Smooth muscle cell (in vitro differentiated cells): ENCODE measurements around the gene PRCP. TPM values are rescaled to one million over a fixed set of nuclear protein-coding genes. Genes with fewer than 3 reads are reported as not detected.

Experiments used
- DNase-seq: peaks from one replicate; lab custom pipeline; 2025; ENCODE audit not compliant: unreplicated experiment; lab: John Stamatoyannopoulos, UW
- H2AFZ ChIP-seq: fragments of 200-600 bp; sonication (generic); 2 replicates; pipeline ENCODE4 v1.6.0; 2016; ENCODE audit warnings: antibody characterized with exemption, low read depth, mild to moderate bottlenecking
- H3F3A ChIP-seq: fragments of 200-600 bp; sonication (generic); 2 replicates; pipeline ENCODE4 v1.6.0; 2017; ENCODE audit warnings: antibody characterized with exemption, low read depth
- H3K27ac ChIP-seq: fragments of 200-600 bp; sonication (generic); 2 replicates; pipeline ENCODE4 v1.5.1; 2016; ENCODE audit warnings: low read depth, mild to moderate bottlenecking
- H3K27me3 ChIP-seq: fragments of 200-600 bp; sonication (generic); 2 replicates; pipeline ENCODE4 v1.6.1; 2016; ENCODE audit warnings: low read depth, mild to moderate bottlenecking
- H3K36me3 ChIP-seq: fragments of 200-600 bp; sonication (generic); 2 replicates; pipeline ENCODE4 v1.5.1; 2016; ENCODE audit warnings: low read depth
- H3K4me1 ChIP-seq: fragments of 200-600 bp; sonication (generic); 2 replicates; pipeline ENCODE4 v1.5.1; 2016; ENCODE audit warnings: low read depth
- H3K4me2 ChIP-seq: fragments of 200-600 bp; sonication (generic); 2 replicates; pipeline ENCODE4 v1.6.0; 2016; ENCODE audit warnings: mild to moderate bottlenecking
- H3K4me3 ChIP-seq: fragments of 200-600 bp; sonication (generic); 2 replicates; pipeline ENCODE4 v1.5.1; 2016; ENCODE audit warnings: mild to moderate bottlenecking
- H3K79me2 ChIP-seq: fragments of 200-600 bp; sonication (generic); 2 replicates; pipeline ENCODE4 v1.6.0; 2016; ENCODE audit warnings: low read depth, mild to moderate bottlenecking
- H3K9ac ChIP-seq: fragments of 200-600 bp; sonication (generic); 2 replicates; pipeline ENCODE4 v1.6.0; 2016; ENCODE audit warnings: low read depth
- H3K9me3 ChIP-seq: fragments of 200-600 bp; sonication (generic); replicated peaks from 2 replicates; pipeline ENCODE4 v1.5.1; 2016; ENCODE audit warnings: low read depth
- H4K20me1 ChIP-seq: fragments of 200-600 bp; sonication (generic); 2 replicates; pipeline ENCODE4 v1.6.0; 2016; ENCODE audit warnings: low read depth
- WGBS: methylation state at CpG from one replicate; pipeline ENCODE4 v1.1.7; 2016; ENCODE audit warnings: low lambda C conversion rate; 5-methylcytosine and 5-hydroxymethylcytosine counted together
- polyA plus RNA-seq: library from polyadenylated mRNA; unstranded; fragments of >200 nt; fragmentation: Nextera tagmentation; extraction: Ambion mirVana; gene quantifications from 2 replicates; pipeline ENCODE4 v1.2.1, GENCODE V29; 2016
- total RNA-seq: library from RNA; depleted of rRNA; stranded (reverse); fragments of >200 nt; gene quantifications from 2 replicates; pipeline ENCODE4 v1.2.3, GENCODE V29; 2014
- TF ChIP-seq, protein P1 (sequence below): fragments of 200-600 bp; sonication (generic); IDR thresholded peaks from 2 replicates; pipeline ENCODE4 v1.5.1; 2017; ENCODE audit warnings: borderline replicate concordance, mild to moderate bottlenecking, antibody characterized with exemption; ENCODE audit not compliant: insufficient read depth, poor library complexity, severe bottlenecking

PRCP gene
- total and polyA plus RNA-seq, 2 experiments from 2014 or later, result 78.8 to 84.0 TPM

GRCh38 chr11:82937554-82937953 lies 37.3 kb upstream of the PRCP start:
- Histone ChIP-seq H3K4me1 (no peaks in the 10 kb centered on the region), H3K27me3 (no peaks in the 10 kb centered on the region), H3K27ac (no peak overlapping the region), H3K9ac (no peak overlapping the region), H3K36me3 (no peaks in the 10 kb centered on the region), H3K4me3 (no peak overlapping the region), H3K9me3 (no peaks in the 10 kb centered on the region), H3K79me2 (no peaks in the 10 kb centered on the region), H3F3A (no peaks in the 10 kb centered on the region), H4K20me1 (no peaks in the 10 kb centered on the region), H3K4me2 (no peak overlapping the region), H2AFZ (no peak overlapping the region)
- no peak for DNase-seq
- 90% methylated on average over 2 of the region's 2 CpGs for WGBS
- TF ChIP-seq, protein P1, sequence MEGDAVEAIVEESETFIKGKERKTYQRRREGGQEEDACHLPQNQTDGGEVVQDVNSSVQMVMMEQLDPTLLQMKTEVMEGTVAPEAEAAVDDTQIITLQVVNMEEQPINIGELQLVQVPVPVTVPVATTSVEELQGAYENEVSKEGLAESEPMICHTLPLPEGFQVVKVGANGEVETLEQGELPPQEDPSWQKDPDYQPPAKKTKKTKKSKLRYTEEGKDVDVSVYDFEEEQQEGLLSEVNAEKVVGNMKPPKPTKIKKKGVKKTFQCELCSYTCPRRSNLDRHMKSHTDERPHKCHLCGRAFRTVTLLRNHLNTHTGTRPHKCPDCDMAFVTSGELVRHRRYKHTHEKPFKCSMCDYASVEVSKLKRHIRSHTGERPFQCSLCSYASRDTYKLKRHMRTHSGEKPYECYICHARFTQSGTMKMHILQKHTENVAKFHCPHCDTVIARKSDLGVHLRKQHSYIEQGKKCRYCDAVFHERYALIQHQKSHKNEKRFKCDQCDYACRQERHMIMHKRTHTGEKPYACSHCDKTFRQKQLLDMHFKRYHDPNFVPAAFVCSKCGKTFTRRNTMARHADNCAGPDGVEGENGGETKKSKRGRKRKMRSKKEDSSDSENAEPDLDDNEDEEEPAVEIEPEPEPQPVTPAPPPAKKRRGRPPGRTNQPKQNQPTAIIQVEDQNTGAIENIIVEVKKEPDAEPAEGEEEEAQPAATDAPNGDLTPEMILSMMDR, result no peak

GRCh38 chr11:82936261-82936660 lies 36.0 kb upstream of the PRCP start:
- no peaks in the 10 kb centered on the region for H3K36me3 ChIP-seq
- no peaks in the 10 kb centered on the region for H3F3A ChIP-seq
- no peak for DNase-seq
- H3K27me3 ChIP-seq, result no peaks in the 10 kb centered on the region
- H4K20me1 ChIP-seq, result no peaks in the 10 kb centered on the region
- no peak overlapping the region for H2AFZ ChIP-seq
- H3K4me2 ChIP-seq, result no peak overlapping the region
- H3K9ac ChIP-seq, result no peak overlapping the region
- no peaks in the 10 kb centered on the region for H3K79me2 ChIP-seq
- 92% methylated on average over 3 of the region's 3 CpGs for WGBS
- TF ChIP-seq, protein P1, result no peak
- no peaks in the 10 kb centered on the region for H3K4me1 ChIP-seq
- H3K27ac ChIP-seq, result no peak overlapping the region
- H3K9me3 ChIP-seq, result no peaks in the 10 kb centered on the region
- no peak overlapping the region for H3K4me3 ChIP-seq

- WGBS, result 95% methylated on average over 1 of the region's 1 CpG
These were observed 32.3 kb upstream of the PRCP start for GRCh38 chr11:82932564-82932963.

DNA sequence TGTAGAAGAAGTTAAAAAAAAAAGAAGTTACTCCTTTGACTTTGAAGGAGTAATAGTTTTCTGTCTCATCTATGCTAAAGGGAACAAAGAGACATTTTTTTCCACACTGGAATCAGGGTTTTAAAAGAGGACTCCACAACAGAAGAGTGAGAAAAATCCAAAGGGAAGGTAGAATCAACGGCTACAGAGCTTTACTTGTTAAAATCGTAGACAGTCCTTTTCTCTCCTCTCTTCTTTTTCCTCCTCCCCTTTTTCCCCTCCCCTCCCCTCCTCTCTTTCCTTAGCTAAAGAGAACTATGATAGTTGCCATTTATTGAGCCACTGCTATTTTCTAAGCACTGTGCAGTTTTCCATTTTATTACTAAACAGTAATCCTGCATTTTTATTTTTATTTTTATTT lies 30.5 kb upstream of the PRCP start:
- Histone ChIP-seq H3K4me2 (no peak overlapping the region), H3K4me1 (no peaks in the 10 kb centered on the region), H3K9ac (no peak overlapping the region), H2AFZ (no peak overlapping the region), H3F3A (no peaks in the 10 kb centered on the region), H4K20me1 (no peaks in the 10 kb centered on the region), H3K27me3 (no peaks in the 10 kb centered on the region), H3K4me3 (no peak overlapping the region), H3K36me3 (no peaks in the 10 kb centered on the region), H3K27ac (no peak overlapping the region), H3K79me2 (no peaks in the 10 kb centered on the region), H3K9me3 (no peaks in the 10 kb centered on the region)
- WGBS, result 91% methylated on average over 2 of the region's 2 CpGs
- TF ChIP-seq, protein P1, result no peak
- no peak for DNase-seq

More at GRCh38 chr11:82932564-82932963, 32.3 kb upstream of the PRCP start:
- no peak for DNase-seq
- H3K9me3 ChIP-seq, result no peaks in the 10 kb centered on the region
- no peaks in the 10 kb centered on the region for H3K4me1 ChIP-seq
- no peak overlapping the region for H3K4me2 ChIP-seq
- no peaks in the 10 kb centered on the region for H3F3A ChIP-seq
- TF ChIP-seq, protein P1, result no peak
- no peak overlapping the region for H3K27ac ChIP-seq
- H4K20me1 ChIP-seq, result no peaks in the 10 kb centered on the region
- H3K27me3 ChIP-seq, result no peaks in the 10 kb centered on the region
- no peak overlapping the region for H2AFZ ChIP-seq
- H3K9ac ChIP-seq, result no peak overlapping the region
- no peak overlapping the region for H3K4me3 ChIP-seq
- no peaks in the 10 kb centered on the region for H3K36me3 ChIP-seq
- H3K79me2 ChIP-seq, result no peaks in the 10 kb centered on the region
